Gastroesophageal sphincter (tissue), 4 donors: ENCODE data around the gene FHL1. TPM values are rescaled to one million over a fixed set of nuclear protein-coding genes. Genes with fewer than 3 reads are reported as not detected.

Source experiments
- ATAC-seq: fragments of 150-250 bp; one replicate; pipeline ENCODE4 v1.9.1; 2016; ENCODE audit warnings: mild to moderate bottlenecking, moderate library complexity
- H3K27ac ChIP-seq, 4 donors: fragments of 200-600 bp; sonication (generic) in 3 of 4; 1 replicate in 3 of 4; 2 replicates in 1 of 4; pipeline ENCODE4 v1.5.1; 2016 to 2019
- H3K27me3 ChIP-seq: fragments of 200-600 bp; sonication (generic); one replicate; pipeline ENCODE4 v1.5.1; 2019
- H3K36me3 ChIP-seq, 2 donors: fragments of 200-600 bp; sonication (generic); one replicate each; pipeline ENCODE4 v1.5.1; 2019; ENCODE audit warnings: control low read depth in 1 of 2
- H3K4me1 ChIP-seq, 3 donors: fragments of 200-600 bp; sonication (generic); 1 replicate in 2 of 3; 2 replicates in 1 of 3; pipeline ENCODE4 v1.5.1; 2016 to 2019; ENCODE audit warnings: control low read depth in 2 of 3
- H3K4me3 ChIP-seq, 2 donors: fragments of 200-600 bp; sonication (generic); one replicate each; pipeline ENCODE4 v1.5.1; 2019; ENCODE audit warnings: mild to moderate bottlenecking in 1 of 2, moderate library complexity in 1 of 2
- H3K9me3 ChIP-seq, 3 donors: fragments of 200-600 bp; sonication (generic); one replicate each; pipeline ENCODE4 v1.5.1; 2017 to 2019; ENCODE audit warnings: control low read depth in 2 of 3
- EP300 ChIP-seq: sonication (generic); formaldehyde crosslinking; IDR thresholded peaks from one replicate; pipeline ENCODE4 v1.6.1; 2017; ENCODE audit warnings: antibody characterized with exemption, mild to moderate bottlenecking
- POLR2A ChIP-seq, 2 donors: fragments of 450-650 bp; IDR thresholded peaks; one replicate each; pipeline ENCODE4 v1.6.1; 2017; ENCODE audit warnings: antibody characterized with exemption in 2 of 2, mild to moderate bottlenecking in 2 of 2, moderate library complexity in 1 of 2
- POLR2AphosphoS5 ChIP-seq: sonication (generic); formaldehyde crosslinking; IDR thresholded peaks from one replicate; pipeline ENCODE4 v1.6.1; 2017; ENCODE audit warnings: antibody characterized with exemption
- WGBS, 2 donors: methylation state at CpG; one replicate each; pipeline ENCODE4 v1.1.5; 2018; ENCODE audit warnings: low coverage in 1 of 2; 5-methylcytosine and 5-hydroxymethylcytosine counted together
- total RNA-seq, 4 donors: library from RNA; depleted of rRNA; stranded (reverse); fragments of >200 nt; gene quantifications; one replicate each; pipeline ENCODE4 v1.1.0, GENCODE V29; 2016
- TF ChIP-seq, protein P1 (sequence below), 4 experiments: fragments of 200-600 bp in 2 of 4; fragments of 450-650 bp in 2 of 4; sonication (generic) in 1 of 4; IDR thresholded peaks; one replicate each; pipeline ENCODE4 v1.5.1; 2017 to 2019; ENCODE audit warnings: antibody characterized with exemption in 4 of 4, mild to moderate bottlenecking in 2 of 4, moderate library complexity in 2 of 4

FHL1 gene
- total RNA-seq, 4 donors from 2014 or later, result 2,495 to 4,363 (median 3,004) TPM

DNA sequence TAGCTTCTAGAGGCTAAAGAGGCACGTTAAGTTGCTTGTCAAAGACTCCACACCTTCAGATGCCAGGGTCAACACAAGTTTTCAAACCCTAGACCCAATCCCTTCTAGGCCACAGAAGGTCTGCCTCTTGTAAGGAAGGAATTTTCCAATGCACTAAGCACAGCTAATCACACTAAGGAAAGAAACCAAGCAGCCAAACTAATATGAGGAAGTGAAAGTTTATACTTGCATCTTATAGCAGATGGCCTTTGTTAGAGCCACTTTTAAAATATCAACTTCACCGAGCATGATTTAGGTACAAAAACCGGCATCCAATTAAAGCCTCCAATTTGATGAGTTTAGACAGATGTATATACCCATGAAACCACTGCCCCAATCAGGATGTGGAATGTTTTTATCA is 9.9 kb downstream of the FHL1 start:
- peak overlapping the region; percentile 76 to 100 (median 94) for H3K27ac ChIP-seq
- peaks cover 0 to 72% (median 4%) of the 10 kb centered on the region in 3 donors for H3K4me1 ChIP-seq
- no peaks in the 10 kb centered on the region for H3K9me3 ChIP-seq
- H3K27me3 ChIP-seq, result no peaks in the 10 kb centered on the region
- WGBS, 2 donors, result 0 to 35% methylated on average over 3 of the region's 3 CpGs
- TF ChIP-seq, protein P1, sequence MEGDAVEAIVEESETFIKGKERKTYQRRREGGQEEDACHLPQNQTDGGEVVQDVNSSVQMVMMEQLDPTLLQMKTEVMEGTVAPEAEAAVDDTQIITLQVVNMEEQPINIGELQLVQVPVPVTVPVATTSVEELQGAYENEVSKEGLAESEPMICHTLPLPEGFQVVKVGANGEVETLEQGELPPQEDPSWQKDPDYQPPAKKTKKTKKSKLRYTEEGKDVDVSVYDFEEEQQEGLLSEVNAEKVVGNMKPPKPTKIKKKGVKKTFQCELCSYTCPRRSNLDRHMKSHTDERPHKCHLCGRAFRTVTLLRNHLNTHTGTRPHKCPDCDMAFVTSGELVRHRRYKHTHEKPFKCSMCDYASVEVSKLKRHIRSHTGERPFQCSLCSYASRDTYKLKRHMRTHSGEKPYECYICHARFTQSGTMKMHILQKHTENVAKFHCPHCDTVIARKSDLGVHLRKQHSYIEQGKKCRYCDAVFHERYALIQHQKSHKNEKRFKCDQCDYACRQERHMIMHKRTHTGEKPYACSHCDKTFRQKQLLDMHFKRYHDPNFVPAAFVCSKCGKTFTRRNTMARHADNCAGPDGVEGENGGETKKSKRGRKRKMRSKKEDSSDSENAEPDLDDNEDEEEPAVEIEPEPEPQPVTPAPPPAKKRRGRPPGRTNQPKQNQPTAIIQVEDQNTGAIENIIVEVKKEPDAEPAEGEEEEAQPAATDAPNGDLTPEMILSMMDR (IDR thresholded peaks at IDR 0.05), result no peak
- TF ChIP-seq POLR2AphosphoS5, result no peak
- no peak for TF ChIP-seq EP300
- TF ChIP-seq POLR2A (IDR thresholded peaks at IDR 0.05), result no peak
- no peaks in the 10 kb centered on the region for H3K36me3 ChIP-seq
- ATAC-seq, result no peak
- H3K4me3 ChIP-seq, result peak overlapping the region; percentile 14 to 30

DNA sequence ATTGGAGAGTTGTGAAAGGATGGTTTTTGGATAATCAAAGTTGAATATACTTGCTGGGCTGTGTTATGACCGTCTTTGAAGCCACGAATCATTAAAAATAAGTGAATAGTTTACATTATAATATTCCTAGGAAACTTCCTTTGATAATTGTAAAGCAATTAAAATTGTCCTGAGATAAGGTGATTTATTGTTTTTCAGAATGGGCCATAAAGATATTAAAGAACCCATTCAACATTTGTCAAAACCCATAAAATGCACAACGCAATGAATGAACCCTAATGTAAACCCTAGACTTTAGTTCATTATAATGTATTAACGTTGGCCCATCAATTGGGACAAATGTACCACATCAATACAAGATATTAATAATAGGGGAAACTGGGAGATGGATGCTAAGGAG is 11.4 kb downstream of the FHL1 start:
- Histone ChIP-seq H3K9me3 (no peaks in the 10 kb centered on the region), H3K27me3 (no peaks in the 10 kb centered on the region), H3K27ac (peak overlapping the region; percentile 76 to 99 (median 94)), H3K36me3 (no peaks in the 10 kb centered on the region), H3K4me1 (peaks cover 2 to 81% (median 7%) of the 10 kb centered on the region in 3 donors), H3K4me3 (no peak overlapping the region)
- TF ChIP-seq POLR2A (IDR thresholded peaks at IDR 0.05), result no peak
- no peak for TF ChIP-seq POLR2AphosphoS5
- TF ChIP-seq, protein P1 (IDR thresholded peaks at IDR 0.05), result no peak
- no peak for TF ChIP-seq EP300
- 30 to 56% methylated on average over 3 to 4 of the region's 4 CpGs for WGBS, 2 donors
- ATAC-seq, result no peak

DNA sequence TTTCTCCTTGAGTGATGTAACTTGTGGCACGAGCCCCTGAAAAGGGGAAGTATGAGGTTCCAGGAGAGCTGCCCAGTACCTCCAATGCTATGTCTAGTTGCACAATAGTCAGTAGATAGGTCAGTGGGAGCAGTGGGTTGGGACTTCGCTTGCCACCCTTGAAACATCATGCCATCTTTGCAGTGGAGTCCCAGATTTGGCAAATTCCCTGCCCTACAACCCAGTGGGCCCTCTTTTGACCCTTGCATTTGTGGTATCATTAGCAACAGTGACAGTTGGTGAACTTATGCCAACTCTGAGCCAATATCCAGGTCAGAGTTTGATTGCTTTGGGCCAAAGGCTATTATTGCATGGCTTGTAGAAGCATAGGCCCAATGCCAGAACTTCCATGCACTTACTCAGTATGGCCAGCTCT is 12.3 kb downstream of the FHL1 start:
- H3K4me1 ChIP-seq, result peaks cover 2 to 83% (median 7%) of the 10 kb centered on the region in 3 donors
- H3K27me3 ChIP-seq, result no peaks in the 10 kb centered on the region
- TF ChIP-seq POLR2A (IDR thresholded peaks at IDR 0.05) (no peak), POLR2AphosphoS5 (peak; percentile 51), EP300 (no peak)
- TF ChIP-seq, protein P1 (IDR thresholded peaks at IDR 0.05), result no peak
- H3K4me3 ChIP-seq, result no peak overlapping the region
- no peaks in the 10 kb centered on the region for H3K9me3 ChIP-seq
- 13 to 20% methylated on average over 1 to 2 of the region's 2 CpGs for WGBS, 2 donors
- no peaks in the 10 kb centered on the region for H3K36me3 ChIP-seq
- ATAC-seq, result no peak
- peak overlapping the region; percentile 84 to 99 (median 94) for H3K27ac ChIP-seq

DNA sequence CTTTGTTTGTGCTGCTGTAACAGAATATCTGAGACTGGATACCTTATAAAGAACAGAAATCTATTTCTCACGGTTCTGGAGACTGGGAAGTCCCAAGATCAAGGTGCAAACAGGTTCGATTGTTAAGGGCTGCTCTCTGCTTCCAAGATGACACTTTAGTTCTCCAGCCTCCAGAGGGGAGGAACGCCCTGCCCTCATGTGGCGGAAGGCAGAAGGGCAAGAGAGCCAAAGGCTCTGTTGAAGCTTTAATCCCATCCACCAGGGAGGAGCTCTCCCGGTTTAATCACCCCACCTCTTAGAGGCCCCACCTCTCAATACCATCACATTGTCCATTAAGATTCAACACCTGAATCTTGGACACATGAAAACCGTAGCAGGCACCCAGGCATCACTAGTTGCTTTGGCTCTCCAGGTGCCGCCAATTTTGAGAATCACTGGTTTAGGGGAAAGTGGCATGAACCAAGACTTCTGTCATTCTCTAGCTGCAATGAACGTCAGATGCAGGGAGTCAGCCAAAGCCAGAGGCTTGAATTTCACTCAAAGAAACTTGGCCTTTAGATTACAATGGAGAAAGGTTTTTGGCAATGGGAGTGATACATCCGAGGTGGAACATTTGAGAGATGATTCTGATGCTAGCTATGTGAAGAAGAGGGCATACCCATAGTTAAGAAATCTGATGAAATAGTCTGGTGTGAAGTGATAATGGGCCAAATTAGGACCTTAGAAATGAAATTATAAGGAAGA is 15.7 kb downstream of the FHL1 start:
- Histone ChIP-seq H3K9me3 (no peaks in the 10 kb centered on the region), H3K27ac (peak overlapping the region; percentile 84 to 99 (median 94)), H3K27me3 (no peaks in the 10 kb centered on the region), H3K4me3 (no peak overlapping the region), H3K4me1 (peaks cover 2 to 83% (median 7%) of the 10 kb centered on the region in 3 donors), H3K36me3 (no peaks in the 10 kb centered on the region)
- 0 to 15% methylated on average over 1 to 5 of the region's 9 CpGs for WGBS, 2 donors
- ATAC-seq, result peak; percentile 53
- TF ChIP-seq EP300, result no peak
- TF ChIP-seq, protein P1 (IDR thresholded peaks at IDR 0.05), result peak; percentile 34 to 78 (median 60)
- no peak for TF ChIP-seq POLR2A (IDR thresholded peaks at IDR 0.05)
- peak; percentile 24 for TF ChIP-seq POLR2AphosphoS5

DNA sequence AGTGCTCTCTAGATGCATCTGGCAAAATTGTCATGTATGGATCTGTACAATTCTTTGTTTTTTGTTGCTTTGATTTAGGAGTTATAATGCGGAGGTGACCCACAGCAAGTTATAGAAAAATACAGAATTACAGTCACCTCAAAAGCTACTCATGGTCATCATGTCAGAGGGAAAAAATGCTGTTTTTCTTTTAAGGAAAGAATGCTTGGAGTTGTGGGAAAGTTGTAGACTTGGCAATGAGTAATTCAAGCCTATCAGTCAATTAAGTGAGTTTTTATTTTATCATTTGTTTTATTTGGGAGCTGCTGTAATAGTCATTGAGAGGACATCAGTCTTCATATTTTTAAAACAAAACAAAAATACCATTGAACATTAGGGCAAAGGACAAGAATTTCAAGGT is 16.4 kb downstream of the FHL1 start:
- no peak overlapping the region for H3K4me3 ChIP-seq
- 50 to 83% methylated on average over 1 of the region's 1 CpG for WGBS, 2 donors
- H3K27me3 ChIP-seq, result no peaks in the 10 kb centered on the region
- ATAC-seq, result no peak
- peaks cover 2 to 81% (median 7%) of the 10 kb centered on the region in 3 donors for H3K4me1 ChIP-seq
- no peaks in the 10 kb centered on the region for H3K9me3 ChIP-seq
- no peaks in the 10 kb centered on the region for H3K36me3 ChIP-seq
- no peak for TF ChIP-seq EP300
- TF ChIP-seq, protein P1 (IDR thresholded peaks at IDR 0.05), result no peak
- no peak for TF ChIP-seq POLR2A (IDR thresholded peaks at IDR 0.05)
- no peak for TF ChIP-seq POLR2AphosphoS5
- peak overlapping the region; percentile 84 to 99 (median 94) for H3K27ac ChIP-seq
